Panc1 (cell line): ENCODE measurements around the gene HTT. TPM values are rescaled to one million over a fixed set of nuclear protein-coding genes. Genes with fewer than 3 reads are reported as not detected.

Experiments used
- ATAC-seq: fragments of 200-7000 bp; cut with Tn5 transposase; 2 replicates; pipeline ENCODE4 v1.9.1; 2020; ENCODE audit warnings: mild to moderate bottlenecking, moderate library complexity
- BruUV-seq: library from RNA; stranded (reverse); fragments of 400-500 nt; replicated peaks from 2 replicates; lab custom pipeline; 2021; lab: Mats Ljungman, UMichigan
- CTCF ChIA-PET: fragments of 300-600 bp; sonication (Branson Sonifier 250); formaldehyde crosslinking; loops from one replicate; lab custom pipeline; 2022; ENCODE audit warnings: antibody characterized with exemption; lab: Charles Lee
- POLR2A ChIA-PET: fragments of 300-600 bp; sonication (Branson Sonifier 250); formaldehyde crosslinking; loops from one replicate; lab custom pipeline; 2022; ENCODE audit warnings: antibody characterized with exemption; lab: Charles Lee
- DNase-seq: peaks from one replicate; pipeline ENCODE4 v3.0.0-alpha.2; 2010; ENCODE audit warnings: low read depth, low spot score
- H3K27ac ChIP-seq: 2 replicates; pipeline ENCODE4 v1.5.1; 2011; ENCODE audit warnings: mild to moderate bottlenecking, low read length, inconsistent platforms
- H3K27me3 ChIP-seq: fragments of 200-500 bp; sonication (Bioruptor generic); 2 replicates; pipeline ENCODE4 v1.6.0; 2014; ENCODE audit warnings: low read length, inconsistent platforms; ENCODE audit not compliant: control insufficient read depth, insufficient read depth
- H3K36me3 ChIP-seq: fragments of 200-500 bp; sonication (Bioruptor generic); 2 replicates; pipeline ENCODE4 v1.5.1; 2014; ENCODE audit warnings: inconsistent platforms, mild to moderate bottlenecking, low read length, moderate library complexity; ENCODE audit not compliant: control insufficient read depth, insufficient read depth
- H3K4me1 ChIP-seq: 2 replicates; pipeline ENCODE4 v1.5.1; 2011; ENCODE audit warnings: inconsistent platforms, mild to moderate bottlenecking, low read length, moderate library complexity; ENCODE audit not compliant: control insufficient read depth, insufficient read depth
- H3K4me3 ChIP-seq, 2 experiments: 2 replicates each; pipeline ENCODE4 v1.5.1; 2011 to 2012; ENCODE audit warnings: low read depth in 2 of 2, low read length in 2 of 2, mild to moderate bottlenecking in 2 of 2, inconsistent platforms in 1 of 2, moderate library complexity in 1 of 2
- H3K9me3 ChIP-seq: fragments of 200-500 bp; sonication (Bioruptor generic); 2 replicates; pipeline ENCODE4 v1.5.1; 2014; ENCODE audit warnings: low read depth, mild to moderate bottlenecking, inconsistent platforms, low read length, moderate library complexity; ENCODE audit not compliant: control insufficient read depth, insufficient read depth
- CTCF ChIP-seq: fragments of 450-650 bp; IDR thresholded peaks from 2 replicates; pipeline ENCODE4 v1.5.1; 2017; ENCODE audit warnings: mild to moderate bottlenecking
- POLR2AphosphoS5 ChIP-seq: IDR thresholded peaks from 2 replicates; pipeline ENCODE4 v1.6.1; 2012; ENCODE audit warnings: mild to moderate bottlenecking, low read depth, low read length, moderate library complexity
- REST ChIP-seq, 2 experiments: IDR thresholded peaks; 2 replicates each; pipeline ENCODE4 v1.6.1; 2011 to 2012; ENCODE audit warnings: low read depth in 2 of 2, control low read depth in 1 of 2, low read length in 1 of 2, mild to moderate bottlenecking in 1 of 2, moderate library complexity in 1 of 2; ENCODE audit not compliant: insufficient read depth in 1 of 2
- SIN3A ChIP-seq: IDR thresholded peaks from 2 replicates; pipeline ENCODE4 v1.6.1; 2012; ENCODE audit warnings: low read depth, mild to moderate bottlenecking, low read length, moderate library complexity, borderline replicate concordance; ENCODE audit not compliant: insufficient read depth
- TCF7L2 ChIP-seq: IDR thresholded peaks from 2 replicates; pipeline ENCODE4 v1.6.1; 2011; ENCODE audit warnings: mild to moderate bottlenecking, low read depth, low read length, inconsistent platforms
- in situ Hi-C: cut with HindIII; loops from 2 replicates; pipeline ENCODE4 v1.10.0; 2016; ENCODE audit warnings: low sequenced_read_pairs, low pct_unique_long_range_greater_than_20kb
- intact Hi-C: fragments of 100-400 bp; cut with micrococcal nuclease; formaldehyde crosslinking; loops from one replicate; pipeline ENCODE4 v1.10.0; 2022; ENCODE audit not compliant: unreplicated experiment
- total RNA-seq: library from RNA; stranded (reverse); gene quantifications from one replicate; pipeline ENCODE4 v1.2.1, GENCODE V29; 2021; ENCODE audit not compliant: unreplicated experiment

HTT gene
- total RNA-seq, 1 experiment from 2014 or later: 24.7 TPM

GRCh38 chr4:3107271-3107670, 32.8 kb downstream of the HTT start:
- Histone ChIP-seq H3K4me1 (no peaks in the 10 kb centered on the region), H3K27me3 (no peaks in the 10 kb centered on the region), H3K9me3 (no peaks in the 10 kb centered on the region), H3K4me3 (no peak overlapping the region), H3K27ac (no peak overlapping the region), H3K36me3 (peaks cover 3% of the 10 kb centered on the region; the same call in 1 of the 2 replicates)
- in situ Hi-C loops: no loop called here
- TF ChIP-seq CTCF: no peak
- TF ChIP-seq REST (IDR thresholded peaks at IDR 0.05; ENCODE audit: insufficient read depth in 1 of 2, low read depth in 2 of 2, low read length in 1 of 2): no peak
- no peak for TF ChIP-seq TCF7L2
- no peak for TF ChIP-seq POLR2AphosphoS5
- no peak for TF ChIP-seq SIN3A
- no peak for DNase-seq
- CTCF ChIA-PET: interaction anchor here (0.8 kb wide), 1 partner anchor 24 kb away, joined by 3 read pairs; no protein-coding TSS in a partner anchor
- POLR2A ChIA-PET: no interaction called here
- BruUV-seq: no TSS peak
- no peak for ATAC-seq
- intact Hi-C loops: no loop called here

GRCh38 chr4:3107691-3108121, 33.2 kb downstream of the HTT start:
- in situ Hi-C loops (no loop called here), intact Hi-C loops (no loop called here)
- DNase-seq (no peak), ATAC-seq (no peak)
- Histone ChIP-seq H3K27me3 (no peaks in the 10 kb centered on the region), H3K4me3 (no peak overlapping the region), H3K27ac (no peak overlapping the region), H3K9me3 (no peaks in the 10 kb centered on the region), H3K36me3 (peaks cover 3% of the 10 kb centered on the region; the same call in 1 of the 2 replicates), H3K4me1 (no peaks in the 10 kb centered on the region)
- no peak for TF ChIP-seq POLR2AphosphoS5
- TF ChIP-seq CTCF: no peak
- no peak for TF ChIP-seq TCF7L2
- no peak for TF ChIP-seq REST (IDR thresholded peaks at IDR 0.05; ENCODE audit: insufficient read depth in 1 of 2, low read depth in 2 of 2, low read length in 1 of 2)
- no peak for TF ChIP-seq SIN3A
- no TSS peak for BruUV-seq
- CTCF ChIA-PET: interaction anchor here (0.8 kb wide), 1 partner anchor 25 kb away, joined by 3 read pairs; no protein-coding TSS in a partner anchor
- POLR2A ChIA-PET: no interaction called here
